ENCODE measurements around the gene NFKBIB.

DNA sequence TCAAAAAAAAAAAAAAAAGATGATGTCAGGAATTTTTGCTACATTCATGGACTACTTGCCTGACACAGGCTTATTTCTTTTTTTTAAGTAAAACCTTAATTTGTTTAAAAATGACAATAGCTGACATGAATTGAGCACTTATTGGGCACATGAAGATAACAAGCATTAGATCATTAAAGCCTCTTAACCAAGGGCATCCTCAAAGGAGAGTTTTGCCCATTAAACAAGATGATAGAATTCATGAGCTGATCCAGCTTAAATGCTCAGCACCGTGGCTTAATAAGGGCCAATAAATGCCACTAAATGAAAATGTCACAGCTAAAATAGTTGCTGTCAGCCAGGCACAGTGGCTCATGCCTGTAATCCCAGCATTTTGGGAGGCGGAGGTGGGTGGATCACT, 56.5 kb downstream of the NFKBIB start:
- TF ChIP-seq ADNP (CRISPR knock-in tag; IDR thresholded peaks at IDR 0.05), result no peak
- TF ChIP-seq KMT2A (CRISPR knock-in tag; IDR thresholded peaks at IDR 0.05), result no peak
- TF ChIP-seq, protein P1, sequence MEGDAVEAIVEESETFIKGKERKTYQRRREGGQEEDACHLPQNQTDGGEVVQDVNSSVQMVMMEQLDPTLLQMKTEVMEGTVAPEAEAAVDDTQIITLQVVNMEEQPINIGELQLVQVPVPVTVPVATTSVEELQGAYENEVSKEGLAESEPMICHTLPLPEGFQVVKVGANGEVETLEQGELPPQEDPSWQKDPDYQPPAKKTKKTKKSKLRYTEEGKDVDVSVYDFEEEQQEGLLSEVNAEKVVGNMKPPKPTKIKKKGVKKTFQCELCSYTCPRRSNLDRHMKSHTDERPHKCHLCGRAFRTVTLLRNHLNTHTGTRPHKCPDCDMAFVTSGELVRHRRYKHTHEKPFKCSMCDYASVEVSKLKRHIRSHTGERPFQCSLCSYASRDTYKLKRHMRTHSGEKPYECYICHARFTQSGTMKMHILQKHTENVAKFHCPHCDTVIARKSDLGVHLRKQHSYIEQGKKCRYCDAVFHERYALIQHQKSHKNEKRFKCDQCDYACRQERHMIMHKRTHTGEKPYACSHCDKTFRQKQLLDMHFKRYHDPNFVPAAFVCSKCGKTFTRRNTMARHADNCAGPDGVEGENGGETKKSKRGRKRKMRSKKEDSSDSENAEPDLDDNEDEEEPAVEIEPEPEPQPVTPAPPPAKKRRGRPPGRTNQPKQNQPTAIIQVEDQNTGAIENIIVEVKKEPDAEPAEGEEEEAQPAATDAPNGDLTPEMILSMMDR (CRISPR knock-in tag; IDR thresholded peaks at IDR 0.05), result no peak
- no peak for TF ChIP-seq TCF7 (IDR thresholded peaks at IDR 0.05; ENCODE audit: low read depth)
- TF ChIP-seq PHF8 (CRISPR knock-in tag; IDR thresholded peaks at IDR 0.05), result no peak
- no peak for TF ChIP-seq RFX1 (IDR thresholded peaks at IDR 0.05)
- no peak for TF ChIP-seq FOXA1 (IDR thresholded peaks at IDR 0.05)
- no peak for TF ChIP-seq FOXA1 (CRISPR knock-in tag; IDR thresholded peaks at IDR 0.05)
- no peak for TF ChIP-seq SP1 (IDR thresholded peaks at IDR 0.05)
- no peak for TF ChIP-seq SP1 (CRISPR knock-in tag; IDR thresholded peaks at IDR 0.05)
- TF ChIP-seq EZH2 (conservative IDR thresholded peaks at IDR 0.05; ENCODE audit: low read depth, low read length), result no peak
- TF ChIP-seq SIN3A (IDR thresholded peaks at IDR 0.05; ENCODE audit: borderline replicate concordance, low read depth, low read length), result no peak
- TF ChIP-seq FOXM1 (CRISPR knock-in tag; IDR thresholded peaks at IDR 0.05), result no peak
- no peak for TF ChIP-seq KDM1A (CRISPR knock-in tag; IDR thresholded peaks at IDR 0.05)
